H1 (cell line): ENCODE measurements around the gene GDPD1. TPM values are rescaled to one million over a fixed set of nuclear protein-coding genes. Genes with fewer than 3 reads are reported as not detected.

Source experiments
- CTCF ChIA-PET: fragments of 300-600 bp; sonication (Branson Sonifier 250); formaldehyde crosslinking; loops from one replicate; lab custom pipeline; 2021; ENCODE audit not compliant: partially characterized antibody; lab: Charles Lee
- POLR2A ChIA-PET: fragments of 300-600 bp; sonication (Branson Sonifier 250); formaldehyde crosslinking; loops from one replicate; lab custom pipeline; 2021; ENCODE audit warnings: inconsistent platforms; ENCODE audit not compliant: partially characterized antibody; lab: Charles Lee
- DNase-seq, 2 experiments: peaks; one replicate each; pipeline versions ENCODE4 v3.0.0 to v3.0.0-alpha.2; 2010 to 2022; ENCODE audit warnings: low spot score in 2 of 2, low read depth in 1 of 2, mixed read lengths in 1 of 2
- FAIRE-seq: peaks from 2 replicates; lab custom pipeline; 2011; peaks lifted over from hg19 to GRCh38; lab: Jason Lieb, UNC
- H2AFZ ChIP-seq: 2 replicates; pipeline ENCODE4 v1.8.1; 2012; ENCODE audit warnings: low read length, inconsistent platforms
- H2AK5ac ChIP-seq: 2 replicates; pipeline ENCODE4 v1.6.1; 2013; ENCODE audit warnings: low read depth, low read length
- H2BK120ac ChIP-seq: replicated peaks from 2 replicates; pipeline ENCODE3; 2013; ENCODE audit warnings: low read depth, low read length, inconsistent platforms
- H2BK12ac ChIP-seq: 2 replicates; pipeline ENCODE4 v1.6.1; 2013; ENCODE audit warnings: low read depth, low read length
- H2BK15ac ChIP-seq: 2 replicates; pipeline ENCODE4 v1.6.1; 2013; ENCODE audit warnings: low read length
- H2BK20ac ChIP-seq: 2 replicates; pipeline ENCODE4 v1.6.1; 2013; ENCODE audit warnings: low read length
- H2BK5ac ChIP-seq: 2 replicates; pipeline ENCODE4 v1.6.1; 2013; ENCODE audit warnings: low read depth, low read length
- H3K14ac ChIP-seq: 2 replicates; pipeline ENCODE4 v1.6.1; 2013; ENCODE audit warnings: inconsistent platforms; ENCODE audit not compliant: insufficient read length
- H3K18ac ChIP-seq: 2 replicates; pipeline ENCODE4 v1.6.1; 2013; ENCODE audit warnings: low read length; ENCODE audit errors: extremely low read depth
- H3K23ac ChIP-seq: 2 replicates; pipeline ENCODE4 v1.6.1; 2013; ENCODE audit warnings: inconsistent platforms; ENCODE audit not compliant: insufficient read length
- H3K23me2 ChIP-seq: 2 replicates; pipeline ENCODE4 v1.6.1; 2013; ENCODE audit warnings: low read depth, low read length
- H3K27ac ChIP-seq: 2 replicates; pipeline ENCODE4 v1.6.1; 2011; ENCODE audit warnings: low read depth, low read length, inconsistent platforms
- H3K27me3 ChIP-seq, 4 experiments: replicated peaks in 1 of 4; 1 replicate in 1 of 4; 2 replicates in 3 of 4; pipeline versions ENCODE4 v1.6.1 to v1.8.1; 2011 to 2013; ENCODE audit warnings: low read length in 3 of 4, mild to moderate bottlenecking in 3 of 4, inconsistent platforms in 2 of 4, mixed read lengths in 2 of 4, moderate library complexity in 1 of 4; ENCODE audit not compliant: control insufficient read depth in 3 of 4, insufficient read depth in 3 of 4; ENCODE audit errors: extremely low read depth in 1 of 4
- H3K36me3 ChIP-seq, 4 experiments: 2 replicates each; pipeline versions ENCODE4 v1.6.1 to v1.8.1; 2011 to 2013; ENCODE audit warnings: mild to moderate bottlenecking in 4 of 4, low read length in 3 of 4, moderate library complexity in 2 of 4, control low read depth in 1 of 4, inconsistent platforms in 1 of 4; ENCODE audit not compliant: insufficient read depth in 4 of 4, control insufficient read depth in 2 of 4
- H3K4ac ChIP-seq: replicated peaks from 2 replicates; pipeline ENCODE3; 2013; ENCODE audit warnings: low read length, low read depth, mixed read lengths, inconsistent platforms; ENCODE audit not compliant: insufficient read length
- H3K4me1 ChIP-seq, 4 experiments: replicated peaks in 1 of 4; 1 replicate in 1 of 4; 2 replicates in 3 of 4; pipeline versions ENCODE4 v1.6.1 to v1.8.1; 2011 to 2013; ENCODE audit warnings: low read length in 3 of 4, inconsistent platforms in 2 of 4, mixed read lengths in 1 of 4; ENCODE audit not compliant: insufficient read depth in 4 of 4, control insufficient read depth in 3 of 4
- H3K4me2 ChIP-seq, 2 experiments: 2 replicates each; pipeline versions ENCODE4 v1.6.1 to v1.8.1; 2011 to 2013; ENCODE audit warnings: low read depth in 2 of 2, low read length in 2 of 2, control low read depth in 1 of 2, inconsistent platforms in 1 of 2, mild to moderate bottlenecking in 1 of 2; ENCODE audit not compliant: insufficient read depth in 1 of 2
- H3K4me3 ChIP-seq, 4 experiments: fragments of 200-600, 300-600 bp in 1 of 4; sonication (generic), shearing (Covaris generic), sonication (Bioruptor Twin) in 1 of 4; 2 replicates each; pipeline versions ENCODE4 v1.5.1 to v1.8.1; 2011 to 2016; ENCODE audit warnings: low read length in 4 of 4, low read depth in 3 of 4, control low read depth in 2 of 4, inconsistent platforms in 2 of 4, mild to moderate bottlenecking in 2 of 4, mixed read lengths in 1 of 4, moderate library complexity in 1 of 4; ENCODE audit not compliant: insufficient read depth in 2 of 4; ENCODE audit errors: extremely low read depth in 1 of 4
- H3K56ac ChIP-seq: replicated peaks from 2 replicates; pipeline ENCODE3; 2013; ENCODE audit warnings: low read depth, mild to moderate bottlenecking, mixed read lengths, low read length, inconsistent platforms; ENCODE audit not compliant: insufficient read length
- H3K79me1 ChIP-seq: 2 replicates; pipeline ENCODE4 v1.6.1; 2013; ENCODE audit warnings: low read depth, low read length, control low read depth
- H3K79me2 ChIP-seq, 2 experiments: 2 replicates each; pipeline versions ENCODE4 v1.6.1 to v1.8.1; 2012 to 2013; ENCODE audit warnings: low read length in 2 of 2, mild to moderate bottlenecking in 2 of 2, inconsistent platforms in 1 of 2; ENCODE audit not compliant: insufficient read depth in 2 of 2, control insufficient read depth in 1 of 2
- H3K9ac ChIP-seq, 4 experiments: replicated peaks in 1 of 4; 1 replicate in 1 of 4; 2 replicates in 3 of 4; pipeline versions ENCODE4 v1.6.1 to v1.8.1; 2011 to 2013; ENCODE audit warnings: low read depth in 3 of 4, low read length in 3 of 4, control low read depth in 2 of 4, mild to moderate bottlenecking in 2 of 4, moderate library complexity in 2 of 4, inconsistent platforms in 1 of 4; ENCODE audit errors: extremely low read depth in 1 of 4
- H3K9me3 ChIP-seq, 2 experiments: 2 replicates each; pipeline versions ENCODE4 v1.6.1 to v1.8.1; 2012 to 2013; ENCODE audit warnings: mild to moderate bottlenecking in 2 of 2, moderate library complexity in 2 of 2, control low read depth in 1 of 2, inconsistent platforms in 1 of 2, low read depth in 1 of 2, low read length in 1 of 2, mixed read lengths in 1 of 2; ENCODE audit not compliant: insufficient read depth in 2 of 2
- H4K20me1 ChIP-seq, 2 experiments: replicated peaks in 1 of 2; 2 replicates each; pipeline versions ENCODE3 to v1.8.1; 2011 to 2013; ENCODE audit warnings: inconsistent platforms in 2 of 2, low read length in 2 of 2, mild to moderate bottlenecking in 1 of 2; ENCODE audit not compliant: insufficient read depth in 2 of 2, control insufficient read depth in 1 of 2
- H4K5ac ChIP-seq: 2 replicates; pipeline ENCODE4 v1.6.1; 2013; ENCODE audit warnings: low read length, low read depth, mixed read lengths, inconsistent platforms; ENCODE audit not compliant: insufficient read length
- H4K8ac ChIP-seq: 2 replicates; pipeline ENCODE4 v1.8.0; 2013; ENCODE audit warnings: mild to moderate bottlenecking, moderate library complexity, low read length, inconsistent platforms; ENCODE audit not compliant: insufficient read depth; ENCODE audit errors: extremely low read depth
- H4K91ac ChIP-seq: replicated peaks from 2 replicates; pipeline ENCODE3; 2013; ENCODE audit warnings: low read length, mixed read lengths, inconsistent platforms; ENCODE audit not compliant: insufficient read length
- BACH1 ChIP-seq: IDR thresholded peaks from 2 replicates; pipeline ENCODE4 v1.6.1; 2012; ENCODE audit warnings: low read length, improper control_type of control experiment
- CBX8 ChIP-seq: fragments of 300-800, 300-1000 bp; sonication (generic); IDR thresholded peaks from 2 replicates; pipeline ENCODE4 v1.7.1; 2016; ENCODE audit warnings: low read depth, low read length, borderline replicate concordance
- CHD1 ChIP-seq: IDR thresholded peaks from 2 replicates; pipeline ENCODE4 v1.6.1; 2012; ENCODE audit warnings: low read depth, low read length, improper control_type of control experiment
- CREB1 ChIP-seq: IDR thresholded peaks from 2 replicates; pipeline ENCODE4 v1.6.1; 2012; ENCODE audit warnings: inconsistent platforms
- CTBP2 ChIP-seq: IDR thresholded peaks from 2 replicates; pipeline ENCODE4 v1.7.0; 2011; ENCODE audit warnings: borderline replicate concordance, mild to moderate bottlenecking, moderate library complexity, mixed read lengths, low read length; ENCODE audit not compliant: insufficient read depth, insufficient read length
- EZH2 ChIP-seq: fragments of 200-600 bp; sonication (generic); IDR thresholded peaks from 2 replicates; pipeline ENCODE4 v1.7.1; 2012; ENCODE audit warnings: low read depth, mild to moderate bottlenecking, moderate library complexity, low read length, inconsistent platforms; ENCODE audit not compliant: severe bottlenecking
- GABPA ChIP-seq: IDR thresholded peaks from 2 replicates; pipeline ENCODE4 v1.6.1; 2011; ENCODE audit warnings: mild to moderate bottlenecking, low read length, moderate library complexity, borderline replicate concordance; ENCODE audit not compliant: insufficient read depth
- KDM1A ChIP-seq: fragments of 200-600, 300-600 bp; sonication (generic); IDR thresholded peaks from 2 replicates; pipeline ENCODE4 v1.7.1; 2016; ENCODE audit warnings: mild to moderate bottlenecking, low read length, borderline replicate concordance
- KDM4A ChIP-seq: IDR thresholded peaks from one replicate; pipeline ENCODE4 v1.7.1; 2012; ENCODE audit warnings: low read depth, mild to moderate bottlenecking, moderate library complexity, low read length, inconsistent platforms; ENCODE audit not compliant: severe bottlenecking
- NANOG ChIP-seq: IDR thresholded peaks from 2 replicates; pipeline ENCODE4 v1.6.1; 2011; ENCODE audit warnings: low read length, low read depth, mild to moderate bottlenecking, inconsistent platforms; ENCODE audit not compliant: insufficient read depth, poor library complexity, severe bottlenecking
- NRF1 ChIP-seq: IDR thresholded peaks from 2 replicates; pipeline ENCODE4 v1.6.1; 2011; ENCODE audit warnings: mild to moderate bottlenecking, low read depth, low read length, improper control_type of control experiment
- POLR2A ChIP-seq, 2 experiments: IDR thresholded peaks; 1 replicate in 1 of 2; 2 replicates in 1 of 2; pipeline ENCODE4 v1.6.1; 2011; ENCODE audit warnings: low read depth in 2 of 2, low read length in 2 of 2, mild to moderate bottlenecking in 2 of 2; ENCODE audit errors: control extremely low read depth in 1 of 2
- RBBP5 ChIP-seq: IDR thresholded peaks from 2 replicates; pipeline ENCODE4 v1.7.1; 2012; ENCODE audit warnings: low read depth, mild to moderate bottlenecking, inconsistent platforms, low read length, moderate library complexity, borderline replicate concordance
- SIRT6 ChIP-seq: IDR thresholded peaks from one replicate; pipeline ENCODE4 v1.7.1; 2012; ENCODE audit warnings: low read length, inconsistent platforms
- TBP ChIP-seq: IDR thresholded peaks from 2 replicates; pipeline ENCODE4 v1.6.1; 2011; ENCODE audit warnings: low read depth, low read length, improper control_type of control experiment
- TCF12 ChIP-seq: IDR thresholded peaks from 2 replicates; pipeline ENCODE4 v1.6.1; 2011; ENCODE audit warnings: low read depth, mild to moderate bottlenecking, low read length
- WGBS, 2 experiments: shearing (Covaris generic) in 1 of 2; methylation state at CpG; one replicate each; pipeline versions ENCODE4 v1.1.6 to v1.1.7; 2013 to 2015; ENCODE audit warnings: low lambda C conversion rate in 2 of 2, mixed read lengths in 2 of 2, inconsistent platforms in 1 of 2, low coverage in 1 of 2, missing lambda C conversion rate in 1 of 2; ENCODE audit not compliant: insufficient replicate concordance in 2 of 2, insufficient coverage in 1 of 2, insufficient read length in 1 of 2; ENCODE audit errors: extremely low coverage in 1 of 2, missing lambda C conversion rate in 1 of 2; 5-methylcytosine and 5-hydroxymethylcytosine counted together
- polyA plus RNA-seq, 7 experiments: library from polyadenylated mRNA; depleted of rRNA in 3 of 7; stranded (reverse) in 5 of 7; unstranded in 2 of 7; fragments of >200 nt in 5 of 7; fragments of 200-250 nt in 2 of 7; gene quantifications; 1 replicate in 5 of 7; 2 replicates in 1 of 7; 4 replicates in 1 of 7; pipeline versions ENCODE4 v1.2.1 to v1.2.3, GENCODE V29; 2011 to 2013; ENCODE audit warnings: missing spikeins in 2 of 7, mixed read lengths in 2 of 7
- total RNA-seq: library from RNA; stranded (reverse); fragmentation: NEBNext Ultra II Directional; extraction: Animal tissue kit (Norgen Biotek cat#: 25700); gene quantifications from 2 replicates; pipeline ENCODE4 v1.2.1, GENCODE V29; 2021

GDPD1 gene
- total and polyA plus RNA-seq, 2 of the 8 experiments (the other 6 are each of a cell fraction or from before 2014, with no cell fraction given): 3.2 to 7.7 TPM

- H3K36me3 ChIP-seq: no peaks in the 10 kb centered on the region
These were observed 78.2 kb downstream of the GDPD1 start for GRCh38 chr17:59298521-59298920.

More at GRCh38 chr17:59298521-59298920, 78.2 kb downstream of the GDPD1 start:
- H3K18ac ChIP-seq: no peak overlapping the region
- H3K27me3 ChIP-seq: no peaks in the 10 kb centered on the region
- no peak overlapping the region for H3K14ac ChIP-seq
- TF ChIP-seq RBBP5: no peak
- no peak for TF ChIP-seq KDM1A
- no peak for TF ChIP-seq GABPA
- no peak for TF ChIP-seq CREB1
- no peak for TF ChIP-seq TCF12
- TF ChIP-seq NANOG: no peak
- no peak for TF ChIP-seq CTBP2
- TF ChIP-seq CHD1: no peak
- no peak for TF ChIP-seq EZH2
- no peak for TF ChIP-seq BACH1
- no peak for TF ChIP-seq NRF1
- no peak for TF ChIP-seq POLR2A (IDR thresholded peaks at IDR 0.05; ENCODE audit: control extremely low read depth in 1 of 2, low read depth in 2 of 2, low read length in 2 of 2)
- TF ChIP-seq SIRT6: no peak
- no peak for TF ChIP-seq CBX8
- no peak for TF ChIP-seq KDM4A
- no peak for TF ChIP-seq TBP
- no peak overlapping the region for H2AK5ac ChIP-seq
- H3K4ac ChIP-seq: no peak overlapping the region
- no peak overlapping the region for H3K23ac ChIP-seq
- no peak overlapping the region for H2BK15ac ChIP-seq
- ChIA-PET POLR2A (no interaction called here), CTCF (no interaction called here)
- no peak overlapping the region for H2BK12ac ChIP-seq
- no peak overlapping the region for H4K8ac ChIP-seq
- FAIRE-seq: no peak
- DNase-seq: no peak
- no peak overlapping the region for H2BK20ac ChIP-seq
- no peaks in the 10 kb centered on the region for H4K20me1 ChIP-seq
- H3K23me2 ChIP-seq: no peaks in the 10 kb centered on the region
- H3K9me3 ChIP-seq: no peaks in the 10 kb centered on the region
- no peak overlapping the region for H3K56ac ChIP-seq
- no peaks in the 10 kb centered on the region for H3K4me1 ChIP-seq
- no peak overlapping the region for H4K5ac ChIP-seq
- H3K79me2 ChIP-seq: no peaks in the 10 kb centered on the region
- no peak overlapping the region for H3K9ac ChIP-seq
- no peak overlapping the region for H2AFZ ChIP-seq
- H3K4me2 ChIP-seq: no peak overlapping the region
- no peak overlapping the region for H2BK5ac ChIP-seq
- 81% methylated on average over 2 of the region's 2 CpGs; no CpG with 5 or more reads in 1 of the 2 experiments for WGBS, 2 experiments
- H2BK120ac ChIP-seq: no peak overlapping the region
- H3K27ac ChIP-seq: no peak overlapping the region
- no peak overlapping the region for H3K4me3 ChIP-seq
- no peak overlapping the region for H4K91ac ChIP-seq
- no peaks in the 10 kb centered on the region for H3K79me1 ChIP-seq
